ENCODE measurements around the gene LYPD3. TPM values are rescaled to one million over a fixed set of nuclear protein-coding genes. Genes with fewer than 3 reads are reported as not detected.

LYPD3 gene
- total RNA-seq, 4 donors from 2014 or later: not detected

GRCh38 chr19:43422689-43423066, 42.7 kb downstream of the LYPD3 start:
- TF ChIP-seq CTCF (IDR thresholded peaks at IDR 0.05 in 4 of 5, conservative IDR thresholded peaks at IDR 0.05 in 1 of 5) (no peak), POLR2A (IDR thresholded peaks at IDR 0.05) (no peak)
- ATAC-seq (no peak), DNase-seq (no peak)
- no peaks in the 10 kb centered on the region for H3K4me1 ChIP-seq
- H3K4me3 ChIP-seq: no peak overlapping the region
- intact Hi-C loops (cut with DNase I; ENCODE audit: low total_unique reads) (no loop called here), in situ Hi-C loops (cut with MboI; ENCODE audit: low sequenced_read_pairs in 4 of 4) (no loop called here)
- no peaks in the 10 kb centered on the region for H3K36me3 ChIP-seq
- H3K9me3 ChIP-seq: no peaks in the 10 kb centered on the region
- H3K27ac ChIP-seq: no peak overlapping the region
- H3K27me3 ChIP-seq: no peaks in the 10 kb centered on the region

- ATAC-seq: no peak
- Histone ChIP-seq H3K36me3 (no peaks in the 10 kb centered on the region), H3K4me1 (no peaks in the 10 kb centered on the region), H3K4me3 (no peak overlapping the region), H3K27me3 (no peaks in the 10 kb centered on the region), H3K27ac (no peak overlapping the region), H3K9me3 (no peaks in the 10 kb centered on the region)
- in situ Hi-C loops (cut with MboI; ENCODE audit: low sequenced_read_pairs in 4 of 4) (no loop called here), intact Hi-C loops (cut with DNase I; ENCODE audit: low total_unique reads) (no loop called here)
- no peak for TF ChIP-seq CTCF (IDR thresholded peaks at IDR 0.05 in 4 of 5, conservative IDR thresholded peaks at IDR 0.05 in 1 of 5)
- no peak for TF ChIP-seq POLR2A (IDR thresholded peaks at IDR 0.05)
- DNase-seq: no peak
These were observed 43.3 kb downstream of the LYPD3 start for GRCh38 chr19:43422000-43422688.

GRCh38 chr19:43420954-43421353, 44.5 kb downstream of the LYPD3 start:
- no peaks in the 10 kb centered on the region for H3K36me3 ChIP-seq
- TF ChIP-seq CTCF (IDR thresholded peaks at IDR 0.05 in 4 of 5, conservative IDR thresholded peaks at IDR 0.05 in 1 of 5) (no peak), POLR2A (IDR thresholded peaks at IDR 0.05) (no peak)
- no peak overlapping the region for H3K4me3 ChIP-seq
- H3K27me3 ChIP-seq: no peaks in the 10 kb centered on the region
- H3K4me1 ChIP-seq: no peaks in the 10 kb centered on the region
- intact Hi-C loops (cut with DNase I; ENCODE audit: low total_unique reads): no loop called here
- DNase-seq: no peak
- H3K27ac ChIP-seq: no peak overlapping the region
- in situ Hi-C loops (cut with MboI; ENCODE audit: low sequenced_read_pairs in 4 of 4): no loop called here
- no peaks in the 10 kb centered on the region for H3K9me3 ChIP-seq
- no peak for ATAC-seq

GRCh38 chr19:43416951-43417623, 48.3 kb downstream of the LYPD3 start:
- H3K36me3 ChIP-seq: no peaks in the 10 kb centered on the region
- in situ Hi-C loops (cut with MboI; ENCODE audit: low sequenced_read_pairs in 4 of 4): no loop called here

More at GRCh38 chr19:43416951-43417623, 48.3 kb downstream of the LYPD3 start:
- ATAC-seq (no peak), DNase-seq (no peak)
- Histone ChIP-seq H3K4me3 (no peak overlapping the region), H3K27ac (no peak overlapping the region), H3K9me3 (no peaks in the 10 kb centered on the region), H3K27me3 (no peaks in the 10 kb centered on the region), H3K4me1 (no peaks in the 10 kb centered on the region)
- TF ChIP-seq CTCF (IDR thresholded peaks at IDR 0.05 in 4 of 5, conservative IDR thresholded peaks at IDR 0.05 in 1 of 5): no peak
- intact Hi-C loops (cut with DNase I; ENCODE audit: low total_unique reads): no loop called here
